ENCODE results near the gene PEPD.

Gene PEPD

GRCh38 chr19:33458171-33458633, 63.4 kb downstream of the PEPD start:
- H3K27me3 Mint-ChIP-seq, result no peaks in the 10 kb centered on the region
- H3K4me3 Mint-ChIP-seq, result no peak overlapping the region
- H3K27ac Mint-ChIP-seq, result no peak overlapping the region
- ATAC-seq, result no peak
- H3K36me3 Mint-ChIP-seq, result peaks cover 2% of the 10 kb centered on the region
- no peaks in the 10 kb centered on the region for H3K9me3 Mint-ChIP-seq
- H3K4me1 Mint-ChIP-seq, result no peaks in the 10 kb centered on the region

DNA sequence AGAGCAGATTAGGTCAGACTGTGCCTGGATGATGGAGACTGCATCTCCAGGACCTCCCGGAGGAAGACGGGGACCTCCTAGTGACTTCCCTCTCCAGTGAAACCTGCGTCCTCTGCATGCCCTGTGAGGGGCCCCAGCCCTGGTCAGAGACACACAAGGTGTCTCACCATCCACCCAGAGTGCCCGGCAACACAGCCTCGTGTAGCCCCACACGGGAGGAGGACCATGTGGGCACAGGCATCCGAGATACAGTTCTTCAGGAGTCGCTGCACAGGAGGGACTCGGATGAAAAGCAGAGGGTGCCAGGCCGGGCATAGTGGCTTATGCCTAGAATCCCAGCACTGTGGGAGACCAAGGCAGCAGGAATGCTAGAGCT, 64.8 kb downstream of the PEPD start:
- peaks cover 1% of the 10 kb centered on the region for H3K36me3 Mint-ChIP-seq
- no peaks in the 10 kb centered on the region for H3K27me3 Mint-ChIP-seq
- no peak for ATAC-seq
- H3K4me3 Mint-ChIP-seq, result no peak overlapping the region
- no peaks in the 10 kb centered on the region for H3K4me1 Mint-ChIP-seq
- H3K27ac Mint-ChIP-seq, result no peak overlapping the region
- H3K9me3 Mint-ChIP-seq, result no peaks in the 10 kb centered on the region

GRCh38 chr19:33456076-33456844, 65.3 kb downstream of the PEPD start:
- Mint-ChIP-seq H3K36me3 (peaks cover 5% of the 10 kb centered on the region), H3K27me3 (no peaks in the 10 kb centered on the region), H3K27ac (no peak overlapping the region), H3K4me3 (no peak overlapping the region), H3K9me3 (no peaks in the 10 kb centered on the region), H3K4me1 (no peaks in the 10 kb centered on the region)
- no peak for ATAC-seq

DNA sequence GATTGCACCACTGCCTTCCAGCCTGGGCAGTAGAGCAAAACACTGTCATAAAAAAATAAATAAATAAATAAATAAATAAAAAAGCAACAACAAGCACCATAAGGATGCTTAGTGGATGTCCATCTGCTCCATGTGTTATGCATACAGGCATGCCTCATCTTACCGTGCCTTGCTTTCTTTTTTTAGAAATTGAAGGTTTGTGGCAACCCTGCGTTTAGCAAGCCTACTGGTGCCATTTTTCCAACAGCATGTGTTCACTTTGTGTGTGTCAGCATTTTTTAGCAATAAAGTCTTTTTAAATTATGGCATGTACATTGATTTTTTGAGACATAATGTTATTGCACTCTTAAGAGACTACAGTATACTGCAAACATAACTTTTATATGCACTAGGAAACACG, 68.3 kb downstream of the PEPD start:
- H3K36me3 Mint-ChIP-seq, result peaks cover 27% of the 10 kb centered on the region
- no peaks in the 10 kb centered on the region for H3K9me3 Mint-ChIP-seq
- peaks cover 5% of the 10 kb centered on the region for H3K4me1 Mint-ChIP-seq
- H3K27ac Mint-ChIP-seq, result no peak overlapping the region
- no peak for ATAC-seq
- H3K4me3 Mint-ChIP-seq, result no peak overlapping the region
- H3K27me3 Mint-ChIP-seq, result no peaks in the 10 kb centered on the region

GRCh38 chr19:33450689-33451088, 70.9 kb downstream of the PEPD start:
- no peak overlapping the region for H3K4me3 Mint-ChIP-seq
- no peak for ATAC-seq
- H3K27ac Mint-ChIP-seq, result no peak overlapping the region
- H3K36me3 Mint-ChIP-seq, result peaks cover 33% of the 10 kb centered on the region
- peaks cover 5% of the 10 kb centered on the region for H3K4me1 Mint-ChIP-seq
- H3K9me3 Mint-ChIP-seq, result no peaks in the 10 kb centered on the region
- H3K27me3 Mint-ChIP-seq, result no peaks in the 10 kb centered on the region

DNA sequence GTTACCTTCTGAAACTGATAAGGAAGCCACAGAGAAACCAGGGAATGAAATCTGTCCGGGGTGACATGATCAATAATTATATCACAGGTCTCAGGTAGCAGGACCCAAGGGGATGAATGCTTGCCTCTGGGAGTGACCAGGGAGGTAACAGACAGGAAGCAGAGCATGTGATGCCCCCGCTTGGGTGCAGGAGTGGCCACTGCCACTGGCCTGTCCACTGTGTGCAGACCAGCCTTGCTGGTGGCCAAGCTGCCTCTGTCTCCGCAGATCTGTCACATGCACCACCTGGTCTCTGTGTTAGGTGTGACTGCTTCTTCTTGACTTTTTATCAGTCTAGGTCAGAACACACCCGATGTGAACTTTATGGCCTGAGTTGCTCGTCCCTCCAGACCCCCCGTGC, 71.8 kb downstream of the PEPD start:
- H3K4me1 Mint-ChIP-seq, result peaks cover 5% of the 10 kb centered on the region
- no peak overlapping the region for H3K27ac Mint-ChIP-seq
- peaks cover 42% of the 10 kb centered on the region for H3K36me3 Mint-ChIP-seq
- H3K9me3 Mint-ChIP-seq, result no peaks in the 10 kb centered on the region
- no peaks in the 10 kb centered on the region for H3K27me3 Mint-ChIP-seq
- no peak for ATAC-seq
- no peak overlapping the region for H3K4me3 Mint-ChIP-seq

DNA sequence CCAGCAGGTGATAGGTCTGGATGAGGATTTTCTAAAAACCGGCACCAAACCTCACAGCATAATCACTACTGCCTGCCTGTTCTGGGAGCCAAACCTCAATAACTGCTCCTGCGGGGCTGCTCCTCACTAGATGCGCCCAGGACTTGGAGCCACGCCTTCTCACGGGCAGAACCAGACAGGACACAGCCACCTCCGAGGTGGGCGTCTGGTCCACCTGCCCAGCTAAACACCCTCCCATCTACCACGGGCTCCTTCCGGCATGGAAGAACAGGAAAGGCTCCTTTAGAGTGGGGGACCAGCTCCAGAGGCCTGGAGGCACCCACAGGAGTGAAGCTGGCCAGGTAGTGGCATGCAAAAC, 73.5 kb downstream of the PEPD start:
- Mint-ChIP-seq H3K4me1 (peaks cover 5% of the 10 kb centered on the region), H3K36me3 (peaks cover 47% of the 10 kb centered on the region), H3K9me3 (no peaks in the 10 kb centered on the region), H3K4me3 (no peak overlapping the region), H3K27me3 (no peaks in the 10 kb centered on the region), H3K27ac (no peak overlapping the region)
- no peak for ATAC-seq

GRCh38 chr19:33447336-33448158, 74.0 kb downstream of the PEPD start:
- Mint-ChIP-seq H3K9me3 (no peaks in the 10 kb centered on the region), H3K4me1 (peaks cover 5% of the 10 kb centered on the region), H3K4me3 (no peak overlapping the region), H3K27me3 (no peaks in the 10 kb centered on the region), H3K27ac (no peak overlapping the region), H3K36me3 (peaks cover 52% of the 10 kb centered on the region)
- ATAC-seq, result no peak

DNA sequence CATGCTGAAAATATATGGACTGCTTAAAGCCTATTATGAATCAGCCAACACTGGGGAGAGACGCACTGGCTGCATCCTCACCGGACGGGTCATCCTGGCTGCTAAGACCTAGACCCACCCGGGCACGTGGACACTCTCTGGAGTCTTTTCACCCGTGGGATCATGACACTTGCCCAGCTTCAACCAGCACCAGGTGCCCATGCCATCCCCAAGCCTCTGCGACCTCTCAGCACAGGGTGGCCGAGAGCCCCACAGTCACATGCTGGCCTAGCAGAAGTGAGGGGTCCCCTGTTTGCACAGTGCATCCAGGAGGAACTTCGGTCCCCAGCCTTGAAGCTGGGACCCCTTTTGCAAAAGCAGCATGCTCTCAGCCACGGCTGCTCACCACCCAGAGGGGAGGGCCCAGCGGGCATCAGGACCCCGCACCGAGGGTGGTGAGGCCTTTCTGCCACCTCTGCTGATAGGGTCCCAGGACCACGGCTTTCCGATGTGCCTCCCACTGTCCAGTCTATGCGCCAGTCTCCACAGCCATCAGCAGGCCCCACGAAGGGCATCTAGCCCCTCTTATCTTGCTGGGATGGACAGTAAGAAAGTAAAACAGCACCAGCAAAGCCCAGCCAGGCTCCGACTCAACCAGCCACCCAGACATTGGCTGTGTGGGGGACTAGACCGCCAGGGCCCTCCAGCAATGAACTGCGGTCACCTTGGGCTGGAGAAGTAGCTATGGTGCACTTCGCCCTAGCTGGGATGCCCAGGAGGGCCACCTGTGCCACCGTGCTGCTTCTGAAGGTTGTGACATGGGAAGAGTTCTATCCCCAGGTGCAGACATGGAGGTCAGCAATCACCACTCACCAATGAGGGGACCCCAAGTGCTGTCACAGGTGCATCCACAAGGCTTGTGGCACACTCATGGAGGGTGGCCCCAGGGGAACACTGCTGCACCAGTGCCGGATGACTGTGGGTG, 75.0 kb downstream of the PEPD start:
- Mint-ChIP-seq H3K4me3 (no peak overlapping the region), H3K4me1 (peaks cover 5% of the 10 kb centered on the region), H3K27ac (no peak overlapping the region), H3K27me3 (no peaks in the 10 kb centered on the region), H3K9me3 (no peaks in the 10 kb centered on the region), H3K36me3 (peaks cover 49% of the 10 kb centered on the region)
- no peak for ATAC-seq

DNA sequence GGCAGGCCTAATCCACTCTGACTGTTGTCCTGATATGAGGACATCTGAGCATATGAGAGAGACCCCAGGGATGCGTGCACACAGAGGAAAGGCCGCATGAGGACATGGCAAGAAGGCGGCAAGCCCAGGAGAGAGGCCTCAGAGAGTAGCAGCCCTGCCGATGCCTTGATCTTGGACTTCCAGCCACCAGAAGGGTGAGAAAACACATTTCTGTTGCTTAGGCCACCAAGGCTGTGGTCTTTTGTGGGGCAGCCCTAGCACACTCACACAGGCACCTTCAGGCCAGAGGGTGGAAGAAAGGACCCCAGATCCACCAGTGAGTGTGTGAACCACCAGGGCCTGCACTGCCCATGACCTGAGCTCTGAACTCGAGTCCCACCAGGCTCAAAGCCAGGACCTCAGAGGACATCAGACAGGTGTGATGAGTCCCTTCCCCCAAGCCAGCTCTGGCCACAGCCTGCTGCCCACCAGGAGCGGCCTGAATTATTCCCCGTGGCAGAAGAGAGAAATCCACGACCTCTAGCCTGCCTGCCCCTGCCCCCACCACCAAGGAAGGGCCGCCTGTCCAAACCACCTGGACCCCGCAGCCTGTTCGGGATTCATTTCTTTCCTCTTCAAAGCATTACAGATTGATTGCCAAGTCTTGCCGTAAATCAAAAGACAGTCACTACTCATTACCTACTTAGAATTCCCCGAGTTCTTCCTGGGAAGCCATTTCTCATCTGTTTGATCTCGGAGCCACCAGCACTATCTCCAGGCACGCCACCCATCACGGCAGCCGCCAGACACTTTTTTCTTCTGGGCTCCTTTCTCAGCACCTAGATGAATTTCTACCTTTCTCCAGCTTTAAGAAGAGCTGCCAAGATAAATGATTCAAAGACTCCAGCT, 75.9 kb downstream of the PEPD start:
- peaks cover 48% of the 10 kb centered on the region for H3K36me3 Mint-ChIP-seq
- H3K4me1 Mint-ChIP-seq, result peaks cover 5% of the 10 kb centered on the region
- H3K27ac Mint-ChIP-seq, result no peak overlapping the region
- no peak for ATAC-seq
- no peaks in the 10 kb centered on the region for H3K9me3 Mint-ChIP-seq
- H3K27me3 Mint-ChIP-seq, result no peaks in the 10 kb centered on the region
- no peak overlapping the region for H3K4me3 Mint-ChIP-seq

GRCh38 chr19:33444562-33445441, 76.8 kb downstream of the PEPD start:
- ATAC-seq, result no peak
- no peaks in the 10 kb centered on the region for H3K27me3 Mint-ChIP-seq
- H3K4me1 Mint-ChIP-seq, result peaks cover 5% of the 10 kb centered on the region
- no peak overlapping the region for H3K27ac Mint-ChIP-seq
- H3K4me3 Mint-ChIP-seq, result no peak overlapping the region
- peaks cover 44% of the 10 kb centered on the region for H3K36me3 Mint-ChIP-seq
- no peaks in the 10 kb centered on the region for H3K9me3 Mint-ChIP-seq

GRCh38 chr19:33443638-33444561, 77.7 kb downstream of the PEPD start:
- no peaks in the 10 kb centered on the region for H3K27me3 Mint-ChIP-seq
- ATAC-seq, result no peak
- H3K9me3 Mint-ChIP-seq, result no peaks in the 10 kb centered on the region
- peaks cover 36% of the 10 kb centered on the region for H3K36me3 Mint-ChIP-seq
- H3K4me1 Mint-ChIP-seq, result no peaks in the 10 kb centered on the region
- no peak overlapping the region for H3K27ac Mint-ChIP-seq
- no peak overlapping the region for H3K4me3 Mint-ChIP-seq

GRCh38 chr19:33442706-33443105, 78.9 kb downstream of the PEPD start:
- no peak for ATAC-seq
- peaks cover 31% of the 10 kb centered on the region for H3K36me3 Mint-ChIP-seq
- H3K27me3 Mint-ChIP-seq, result no peaks in the 10 kb centered on the region
- H3K9me3 Mint-ChIP-seq, result no peaks in the 10 kb centered on the region
- no peaks in the 10 kb centered on the region for H3K4me1 Mint-ChIP-seq
- H3K27ac Mint-ChIP-seq, result no peak overlapping the region
- H3K4me3 Mint-ChIP-seq, result no peak overlapping the region

Measured in stimulated activated memory B cell treated with anti-CD40 and anti-IgM and Interleukin-4, amounts not matched to agents 10 μg/mL and 1 μg/mL and 100 μg/mL, for 72 hours (primary cell).